HS-5 (cell line): Measurements from ENCODE around the gene FRMPD3.
"Not testable (repeated sequence)": the region's sequence is repeated elsewhere in the genome, so short reads cannot be mapped to it uniquely, and the experiment has no call there.

Experiments
- DNase-seq: peaks from one replicate; pipeline ENCODE4 v3.0.0-alpha.2; 2012; ENCODE audit warnings: low read depth

Gene FRMPD3

GRCh38 chrX:107448998-107449835, at the start of gene FRMPD3:
FRMPD3 (plus strand) TSS chrX:107449652; CDS start chrX:107526589, 76,937 bp downstream.
- no peak for DNase-seq

- no peak for DNase-seq
These were observed 28.9 kb upstream of the FRMPD3 start for GRCh38 chrX:107420571-107420970.

- no peak for DNase-seq
These were observed 28.1 kb upstream of the FRMPD3 start for GRCh38 chrX:107421337-107421861.

- DNase-seq, result no peak
These were observed 20.4 kb upstream of the FRMPD3 start for GRCh38 chrX:107429090-107429489.

GRCh38 chrX:107440187-107440586, 9.3 kb upstream of the FRMPD3 start:
- no peak for DNase-seq

GRCh38 chrX:107440692-107441091, 8.8 kb upstream of the FRMPD3 start:
- no peak for DNase-seq

GRCh38 chrX:107442914-107443527, 6.4 kb upstream of the FRMPD3 start:
- no peak for DNase-seq

- no peak for DNase-seq
These were observed 4.3 kb upstream of the FRMPD3 start for GRCh38 chrX:107445146-107445545.

- DNase-seq, result no peak
These were observed 3.8 kb upstream of the FRMPD3 start for GRCh38 chrX:107445631-107446030.

GRCh38 chrX:107447642-107448041, 1.8 kb upstream of the FRMPD3 start:
- no peak for DNase-seq

GRCh38 chrX:107448625-107448997, 841 bp upstream of the FRMPD3 start:
- no peak for DNase-seq

- no peak for DNase-seq
These were observed 1.5 kb downstream of the FRMPD3 start for GRCh38 chrX:107450823-107451509.

GRCh38 chrX:107451731-107452130, 2.3 kb downstream of the FRMPD3 start:
- no peak for DNase-seq

GRCh38 chrX:107452581-107452980, 3.1 kb downstream of the FRMPD3 start:
- no peak for DNase-seq

GRCh38 chrX:107454302-107454701, 4.8 kb downstream of the FRMPD3 start:
- DNase-seq, result peak; percentile 2

- no peak for DNase-seq
These were observed 7.8 kb downstream of the FRMPD3 start for GRCh38 chrX:107457289-107457688.

GRCh38 chrX:107465932-107466620, 16.6 kb downstream of the FRMPD3 start:
- no peak for DNase-seq

- no peak for DNase-seq
These were observed 17.8 kb downstream of the FRMPD3 start for GRCh38 chrX:107467271-107467670.

- DNase-seq, result no peak
These were observed 20.7 kb downstream of the FRMPD3 start for GRCh38 chrX:107470198-107470597.

GRCh38 chrX:107470971-107471370, 21.5 kb downstream of the FRMPD3 start:
- DNase-seq, result no peak

GRCh38 chrX:107471420-107471819, 22.0 kb downstream of the FRMPD3 start:
- not testable (repeated sequence) for DNase-seq

- DNase-seq, result no peak
These were observed 28.0 kb downstream of the FRMPD3 start for GRCh38 chrX:107477406-107477805.
